ENCODE measurements around the gene DRAM1. TPM values are rescaled to one million over a fixed set of nuclear protein-coding genes. Genes with fewer than 3 reads are reported as not detected.

The DRAM1 gene
- total RNA-seq, 1 donor from 2014 or later, result 20.4 TPM

DNA sequence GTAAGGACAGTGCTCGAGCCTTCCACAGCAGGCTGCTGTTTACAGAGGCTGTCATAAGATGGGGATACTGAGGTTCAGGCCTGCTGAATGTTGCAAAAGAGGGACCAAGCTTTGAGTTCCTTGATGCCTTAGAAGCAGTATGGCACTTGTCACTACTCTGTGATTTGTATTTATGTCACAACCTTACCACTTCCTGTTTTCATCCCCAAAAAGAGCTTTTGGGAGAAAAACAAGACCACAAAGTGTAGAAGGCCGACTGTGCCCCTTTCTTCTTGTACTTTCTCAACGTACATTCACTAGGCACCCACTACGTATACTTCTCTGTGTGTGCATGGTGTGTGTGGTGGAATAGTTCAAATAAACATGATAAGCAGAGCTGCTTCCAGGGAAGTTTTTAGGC, 90.1 kb downstream of the DRAM1 start:
- H3K4me3 Mint-ChIP-seq (ENCODE audit: unreplicated experiment), result no peak overlapping the region
- no peaks in the 10 kb centered on the region for H3K9me3 ChIP-seq (ENCODE audit: insufficient read depth, low read depth, low read length)

DNA sequence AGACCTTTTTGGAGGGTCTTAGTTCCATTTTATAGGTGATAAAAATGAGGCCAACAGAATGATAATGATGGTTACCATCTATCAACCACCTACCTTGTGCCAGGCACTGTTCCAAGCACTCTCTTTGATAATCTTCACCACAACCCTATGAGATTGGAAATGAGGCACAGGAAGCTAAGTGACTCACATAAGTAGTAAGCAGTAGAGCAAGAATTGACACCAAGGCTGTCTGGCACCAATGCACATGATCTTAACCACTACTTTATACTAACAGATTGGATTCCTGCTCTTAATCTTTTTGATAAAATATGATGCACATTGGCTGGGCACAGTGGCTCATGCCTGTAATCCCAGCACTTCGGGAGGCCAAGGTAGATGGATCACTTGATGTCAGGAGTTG, 91.4 kb downstream of the DRAM1 start:
- Mint-ChIP-seq H3K27me3 (ENCODE audit: low read depth, unreplicated experiment) (no peaks in the 10 kb centered on the region), H3K36me3 (ENCODE audit: low read depth, unreplicated experiment) (no peaks in the 10 kb centered on the region), H3K9me3 (ENCODE audit: unreplicated experiment) (no peaks in the 10 kb centered on the region), H3K27ac (ENCODE audit: unreplicated experiment) (no peak overlapping the region), H3K4me3 (ENCODE audit: unreplicated experiment) (no peak overlapping the region), H3K4me1 (ENCODE audit: low read depth, unreplicated experiment) (no peaks in the 10 kb centered on the region)
- DNase-seq (ENCODE audit: low read depth) (peak; percentile 36), FAIRE-seq (no peak)
- TF ChIP-seq, protein P1, sequence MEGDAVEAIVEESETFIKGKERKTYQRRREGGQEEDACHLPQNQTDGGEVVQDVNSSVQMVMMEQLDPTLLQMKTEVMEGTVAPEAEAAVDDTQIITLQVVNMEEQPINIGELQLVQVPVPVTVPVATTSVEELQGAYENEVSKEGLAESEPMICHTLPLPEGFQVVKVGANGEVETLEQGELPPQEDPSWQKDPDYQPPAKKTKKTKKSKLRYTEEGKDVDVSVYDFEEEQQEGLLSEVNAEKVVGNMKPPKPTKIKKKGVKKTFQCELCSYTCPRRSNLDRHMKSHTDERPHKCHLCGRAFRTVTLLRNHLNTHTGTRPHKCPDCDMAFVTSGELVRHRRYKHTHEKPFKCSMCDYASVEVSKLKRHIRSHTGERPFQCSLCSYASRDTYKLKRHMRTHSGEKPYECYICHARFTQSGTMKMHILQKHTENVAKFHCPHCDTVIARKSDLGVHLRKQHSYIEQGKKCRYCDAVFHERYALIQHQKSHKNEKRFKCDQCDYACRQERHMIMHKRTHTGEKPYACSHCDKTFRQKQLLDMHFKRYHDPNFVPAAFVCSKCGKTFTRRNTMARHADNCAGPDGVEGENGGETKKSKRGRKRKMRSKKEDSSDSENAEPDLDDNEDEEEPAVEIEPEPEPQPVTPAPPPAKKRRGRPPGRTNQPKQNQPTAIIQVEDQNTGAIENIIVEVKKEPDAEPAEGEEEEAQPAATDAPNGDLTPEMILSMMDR (IDR thresholded peaks at IDR 0.05; ENCODE audit: insufficient read depth, low read depth, low read length), result no peak
- no peak for TF ChIP-seq EZH2 (IDR thresholded peaks at IDR 0.05; ENCODE audit: insufficient read depth, low read length)
- Histone ChIP-seq H3K27ac (ENCODE audit: low read depth, low read length) (no peak overlapping the region), H3K4me1 (ENCODE audit: insufficient read depth, low read length) (no peaks in the 10 kb centered on the region), H3K36me3 (ENCODE audit: insufficient read depth, low read length) (no peaks in the 10 kb centered on the region), H3K9me3 (ENCODE audit: insufficient read depth, low read depth, low read length) (no peaks in the 10 kb centered on the region), H2AFZ (ENCODE audit: low read depth, low read length) (no peak overlapping the region), H3K9ac (ENCODE audit: low read length) (no peak overlapping the region), H4K20me1 (ENCODE audit: insufficient read depth, low read length) (no peaks in the 10 kb centered on the region), H3K4me3 (ENCODE audit: insufficient read depth, low read depth, low read length) (no peak overlapping the region), H3K27me3 (ENCODE audit: insufficient read depth, low read length) (no peaks in the 10 kb centered on the region), H3K4me2 (ENCODE audit: low read length) (no peak overlapping the region), H3K79me2 (ENCODE audit: insufficient read depth, low read length) (no peaks in the 10 kb centered on the region)

More for the DNA sequence above, 90.1 kb downstream of the DRAM1 start:
- no peaks in the 10 kb centered on the region for H3K36me3 ChIP-seq (ENCODE audit: insufficient read depth, low read length)
- H3K27me3 ChIP-seq (ENCODE audit: insufficient read depth, low read length), result no peaks in the 10 kb centered on the region
- no peak overlapping the region for H3K4me3 ChIP-seq (ENCODE audit: insufficient read depth, low read depth, low read length)
- no peaks in the 10 kb centered on the region for H3K4me1 Mint-ChIP-seq (ENCODE audit: low read depth, unreplicated experiment)
- FAIRE-seq, result no peak
- no peaks in the 10 kb centered on the region for H3K79me2 ChIP-seq (ENCODE audit: insufficient read depth, low read length)
- no peaks in the 10 kb centered on the region for H3K4me1 ChIP-seq (ENCODE audit: insufficient read depth, low read length)
- H3K36me3 Mint-ChIP-seq (ENCODE audit: low read depth, unreplicated experiment), result no peaks in the 10 kb centered on the region
- H3K27me3 Mint-ChIP-seq (ENCODE audit: low read depth, unreplicated experiment), result peaks cover 2% of the 10 kb centered on the region
- DNase-seq (ENCODE audit: low read depth), result no peak
- TF ChIP-seq, protein P1 (IDR thresholded peaks at IDR 0.05; ENCODE audit: insufficient read depth, low read depth, low read length), result no peak
- no peak for TF ChIP-seq EZH2 (IDR thresholded peaks at IDR 0.05; ENCODE audit: insufficient read depth, low read length)
- H3K27ac ChIP-seq (ENCODE audit: low read depth, low read length), result no peak overlapping the region
- no peak overlapping the region for H3K4me2 ChIP-seq (ENCODE audit: low read length)
- no peaks in the 10 kb centered on the region for H3K9me3 Mint-ChIP-seq (ENCODE audit: unreplicated experiment)
- no peak overlapping the region for H2AFZ ChIP-seq (ENCODE audit: low read depth, low read length)
- no peak overlapping the region for H3K9ac ChIP-seq (ENCODE audit: low read length)
- H3K27ac Mint-ChIP-seq (ENCODE audit: unreplicated experiment), result no peak overlapping the region
- no peaks in the 10 kb centered on the region for H4K20me1 ChIP-seq (ENCODE audit: insufficient read depth, low read length)

Other genes starting within 250 kb of the DRAM1 start
- gene CHPT1, start 179.9 kb upstream of the DRAM1 start, total RNA-seq, result 22.2 TPM in 2 replicates
- not detected in 2 replicates for gene SYCP3, start 138.1 kb upstream of the DRAM1 start, total RNA-seq
- 43.7 and 43.8 TPM in 2 replicates for gene GNPTAB, start 46.6 kb upstream of the DRAM1 start, total RNA-seq
- gene WASHC3, start 184.4 kb downstream of the DRAM1 start, total RNA-seq, result 22.6 and 26.5 TPM in 2 replicates
- 23.1 and 27.2 TPM in 2 replicates for gene NUP37, start 242.5 kb downstream of the DRAM1 start, total RNA-seq
- gene PARPBP, start 242.6 kb downstream of the DRAM1 start, total RNA-seq, result 4.5 and 5.8 TPM in 2 replicates